H9 (cell line): ENCODE measurements around the gene PRDM1. TPM values are rescaled to one million over a fixed set of nuclear protein-coding genes. Genes with fewer than 3 reads are reported as not detected.

Experiments used
- DNase-seq: peaks from one replicate; pipeline ENCODE4 v3.0.0-alpha.2; 2017
- H2AFZ ChIP-seq: one replicate; pipeline ENCODE4 v1.6.1; 2013; ENCODE audit warnings: mild to moderate bottlenecking, low read length, control low read depth, moderate library complexity
- H2AK5ac ChIP-seq: 2 replicates; pipeline ENCODE4 v1.6.1; 2013; ENCODE audit warnings: low read length, control low read depth, mixed read lengths; ENCODE audit not compliant: insufficient read length
- H2BK120ac ChIP-seq: one replicate; pipeline ENCODE4 v1.6.1; 2013; ENCODE audit warnings: low read depth, mild to moderate bottlenecking, low read length, control low read depth, inconsistent platforms; ENCODE audit not compliant: poor library complexity, severe bottlenecking
- H2BK12ac ChIP-seq: 2 replicates; pipeline ENCODE4 v1.6.1; 2013; ENCODE audit warnings: low read length, control low read depth, mixed read lengths, low read depth; ENCODE audit not compliant: insufficient read length
- H2BK15ac ChIP-seq: 2 replicates; pipeline ENCODE4 v1.6.1; 2013; ENCODE audit warnings: low read depth, low read length, control low read depth
- H2BK20ac ChIP-seq: one replicate; pipeline ENCODE4 v1.6.1; 2013; ENCODE audit warnings: low read depth, mild to moderate bottlenecking, low read length, control low read depth, inconsistent platforms; ENCODE audit not compliant: poor library complexity, severe bottlenecking
- H2BK5ac ChIP-seq: 2 replicates; pipeline ENCODE4 v1.6.1; 2013; ENCODE audit warnings: low read length, control low read depth, mixed read lengths; ENCODE audit not compliant: insufficient read length
- H3K14ac ChIP-seq: 2 replicates; pipeline ENCODE4 v1.6.1; 2013; ENCODE audit warnings: low read length, control low read depth; ENCODE audit not compliant: insufficient read depth
- H3K18ac ChIP-seq: 2 replicates; pipeline ENCODE4 v1.6.1; 2013; ENCODE audit warnings: low read depth, mild to moderate bottlenecking, mixed read lengths, low read length, control low read depth; ENCODE audit not compliant: insufficient read length
- H3K23ac ChIP-seq: 2 replicates; pipeline ENCODE4 v1.6.1; 2013; ENCODE audit warnings: low read length, control low read depth, mixed read lengths, low read depth; ENCODE audit not compliant: insufficient read length
- H3K23me2 ChIP-seq: 2 replicates; pipeline ENCODE4 v1.6.1; 2013; ENCODE audit warnings: low read depth, mild to moderate bottlenecking, mixed read lengths, low read length, control low read depth; ENCODE audit not compliant: insufficient read length, poor library complexity, severe bottlenecking
- H3K27ac ChIP-seq: 2 replicates; pipeline ENCODE4 v1.5.1; 2013; ENCODE audit warnings: low read length, control low read depth, mixed read lengths, low read depth; ENCODE audit not compliant: insufficient read length
- H3K27me3 ChIP-seq: 2 replicates; pipeline ENCODE4 v1.6.1; 2013; ENCODE audit warnings: low read length, control low read depth, inconsistent platforms; ENCODE audit not compliant: insufficient read depth
- H3K4ac ChIP-seq: 2 replicates; pipeline ENCODE4 v1.6.1; 2013; ENCODE audit warnings: low read depth, mild to moderate bottlenecking, control low read depth, inconsistent platforms, low read length, moderate library complexity
- H3K4me1 ChIP-seq: 2 replicates; pipeline ENCODE4 v1.6.1; 2013; ENCODE audit warnings: low read length, control low read depth, inconsistent platforms; ENCODE audit not compliant: insufficient read depth
- H3K4me2 ChIP-seq: 2 replicates; pipeline ENCODE4 v1.6.1; 2013; ENCODE audit warnings: low read length, control low read depth, mixed read lengths; ENCODE audit not compliant: insufficient read length, insufficient read depth
- H3K56ac ChIP-seq: 2 replicates; pipeline ENCODE4 v1.6.1; 2013; ENCODE audit warnings: low read depth, mild to moderate bottlenecking, mixed read lengths, low read length, control low read depth; ENCODE audit not compliant: insufficient read length
- H3K79me1 ChIP-seq: 2 replicates; pipeline ENCODE4 v1.6.1; 2013; ENCODE audit warnings: low read depth, mild to moderate bottlenecking, moderate library complexity, low read length, control low read depth, inconsistent platforms; ENCODE audit not compliant: insufficient read depth, poor library complexity, severe bottlenecking
- H3K79me2 ChIP-seq: 2 replicates; pipeline ENCODE4 v1.6.1; 2013; ENCODE audit warnings: low read length, control low read depth, inconsistent platforms; ENCODE audit not compliant: insufficient read depth
- H3K9ac ChIP-seq: 2 replicates; pipeline ENCODE4 v1.6.1; 2013; ENCODE audit warnings: low read length, control low read depth, mixed read lengths; ENCODE audit not compliant: insufficient read length; ENCODE audit errors: extremely low read depth
- H3K9me3 ChIP-seq: one replicate; pipeline ENCODE4 v1.6.1; 2013; ENCODE audit warnings: low read depth, low read length, inconsistent platforms; ENCODE audit not compliant: control insufficient read depth
- H3T11ph ChIP-seq: one replicate; pipeline ENCODE4 v1.6.1; 2013; ENCODE audit warnings: mild to moderate bottlenecking, low read length, control low read depth, inconsistent platforms
- H4K20me1 ChIP-seq: one replicate; pipeline ENCODE4 v1.6.1; 2013; ENCODE audit not compliant: control insufficient read depth, insufficient read length, insufficient read depth
- H4K5ac ChIP-seq: 2 replicates; pipeline ENCODE4 v1.6.1; 2013; ENCODE audit warnings: low read depth, mild to moderate bottlenecking, mixed read lengths, low read length, control low read depth; ENCODE audit not compliant: insufficient read length
- H4K8ac ChIP-seq: replicated peaks from 2 replicates; pipeline ENCODE4 v1.6.1; 2013; ENCODE audit warnings: low read length, control low read depth, mixed read lengths, low read depth; ENCODE audit not compliant: insufficient read length
- H4K91ac ChIP-seq: 2 replicates; pipeline ENCODE4 v1.6.1; 2013; ENCODE audit warnings: low read depth, mild to moderate bottlenecking, moderate library complexity, mixed read lengths, low read length, control low read depth; ENCODE audit not compliant: insufficient read length
- H3K27ac Mint-ChIP-seq, 3 experiments: 2 replicates in 2 of 3; 3 replicates in 1 of 3; pipeline ENCODE4 v1.8.0; 2020 to 2021; ENCODE audit warnings: mixed read lengths in 3 of 3, mild to moderate bottlenecking in 1 of 3, moderate library complexity in 1 of 3
- H3K27me3 Mint-ChIP-seq: 2 replicates; pipeline ENCODE4 v1.8.0; 2021; ENCODE audit warnings: low read depth, mild to moderate bottlenecking, moderate library complexity, mixed read lengths
- H3K36me3 Mint-ChIP-seq, 3 experiments: 2 replicates in 2 of 3; 3 replicates in 1 of 3; pipeline ENCODE4 v1.8.0; 2020 to 2021; ENCODE audit warnings: low read depth in 3 of 3, mixed read lengths in 3 of 3; ENCODE audit not compliant: insufficient read depth in 1 of 3
- H3K4me1 Mint-ChIP-seq, 2 experiments: 2 replicates each; pipeline ENCODE4 v1.8.0; 2020; ENCODE audit warnings: mixed read lengths in 2 of 2
- H3K4me3 Mint-ChIP-seq, 2 experiments: 2 replicates in 1 of 2; 3 replicates in 1 of 2; pipeline ENCODE4 v1.8.0; 2020 to 2021; ENCODE audit warnings: mild to moderate bottlenecking in 2 of 2, mixed read lengths in 2 of 2, moderate library complexity in 1 of 2
- H3K9me3 Mint-ChIP-seq, 2 experiments: 2 replicates in 1 of 2; 3 replicates in 1 of 2; pipeline ENCODE4 v1.8.0; 2020; ENCODE audit warnings: mild to moderate bottlenecking in 2 of 2, mixed read lengths in 2 of 2, moderate library complexity in 1 of 2
- WGBS: extraction: QIAGEN DNeasy Blood & Tissue Kit; methylation state at CpG from one replicate; pipeline ENCODE4 v1.1.7; 2013; ENCODE audit warnings: missing lambda C conversion rate, low lambda C conversion rate, mixed read lengths; ENCODE audit not compliant: insufficient read length; ENCODE audit errors: extremely low coverage; 5-methylcytosine and 5-hydroxymethylcytosine counted together
- long read RNA-seq: library from polyadenylated mRNA; unstranded; transcript quantifications from one replicate; pipeline ENCODE4 v2.0.0, GENCODE V29; 2020
- total RNA-seq: library from RNA; stranded (reverse); gene quantifications from 2 replicates; pipeline ENCODE4 v1.2.1, GENCODE V29; 2021
- TF ChIP-seq, protein P1 (sequence below): fragments of 200-600 bp; sonication (generic); conservative IDR thresholded peaks from 3 replicates; pipeline ENCODE4 v1.8.0; 2021; ENCODE audit warnings: antibody characterized with exemption, mild to moderate bottlenecking

Gene PRDM1
- total RNA-seq: 2.3 and 2.9 TPM in 2 replicates
- long read RNA-seq, full-length matches to known transcripts: 1 of 2 reads
- long read RNA-seq, partial matches to known transcripts: 1 of 2 reads
- long read RNA-seq, other reads (novel, unspliced or antisense): 0 of 2 reads

- Histone ChIP-seq H3K79me1 (no peaks in the 10 kb centered on the region), H2BK120ac (no peak within 1 kb of the TSS), H3K9ac (no peak within 1 kb of the TSS), H3K27me3 (no peaks in the 10 kb centered on the region; the same call in 1 of the 2 replicates), H3K23me2 (peaks cover 11% of the 10 kb centered on the region), H3K14ac (no peak within 1 kb of the TSS), H4K20me1 (no peaks in the 10 kb centered on the region), H3K27ac (no peak within 1 kb of the TSS), H4K8ac (no peak within 1 kb of the TSS), H2AK5ac (no peak within 1 kb of the TSS), H3K18ac (no peak within 1 kb of the TSS), H3K9me3 (no peaks in the 10 kb centered on the region), H3K4me2 (peak within 1 kb of the TSS; percentile 61), H2BK5ac (no peak within 1 kb of the TSS), H2BK20ac (no peak within 1 kb of the TSS), H4K91ac (no peak within 1 kb of the TSS), H2BK12ac (no peak within 1 kb of the TSS), H2AFZ (no peak within 1 kb of the TSS), H3K4ac (no peak within 1 kb of the TSS), H3K23ac (no peak within 1 kb of the TSS), H4K5ac (no peak within 1 kb of the TSS), H3T11ph (no peak within 1 kb of the TSS), H3K56ac (no peak within 1 kb of the TSS), H3K4me1 (peaks cover 3% of the 10 kb centered on the region; the same call in 1 of the 2 replicates), H3K79me2 (no peaks in the 10 kb centered on the region), H2BK15ac (no peak within 1 kb of the TSS)
- peak; percentile 86 for DNase-seq
- no peaks in the 10 kb centered on the region for H3K36me3 Mint-ChIP-seq
- WGBS: no CpG with 5 or more reads among the region's 44 CpGs
- H3K4me1 Mint-ChIP-seq: peaks cover 36 to 41% of the 10 kb centered on the region in 2 experiments
- TF ChIP-seq, protein P1, sequence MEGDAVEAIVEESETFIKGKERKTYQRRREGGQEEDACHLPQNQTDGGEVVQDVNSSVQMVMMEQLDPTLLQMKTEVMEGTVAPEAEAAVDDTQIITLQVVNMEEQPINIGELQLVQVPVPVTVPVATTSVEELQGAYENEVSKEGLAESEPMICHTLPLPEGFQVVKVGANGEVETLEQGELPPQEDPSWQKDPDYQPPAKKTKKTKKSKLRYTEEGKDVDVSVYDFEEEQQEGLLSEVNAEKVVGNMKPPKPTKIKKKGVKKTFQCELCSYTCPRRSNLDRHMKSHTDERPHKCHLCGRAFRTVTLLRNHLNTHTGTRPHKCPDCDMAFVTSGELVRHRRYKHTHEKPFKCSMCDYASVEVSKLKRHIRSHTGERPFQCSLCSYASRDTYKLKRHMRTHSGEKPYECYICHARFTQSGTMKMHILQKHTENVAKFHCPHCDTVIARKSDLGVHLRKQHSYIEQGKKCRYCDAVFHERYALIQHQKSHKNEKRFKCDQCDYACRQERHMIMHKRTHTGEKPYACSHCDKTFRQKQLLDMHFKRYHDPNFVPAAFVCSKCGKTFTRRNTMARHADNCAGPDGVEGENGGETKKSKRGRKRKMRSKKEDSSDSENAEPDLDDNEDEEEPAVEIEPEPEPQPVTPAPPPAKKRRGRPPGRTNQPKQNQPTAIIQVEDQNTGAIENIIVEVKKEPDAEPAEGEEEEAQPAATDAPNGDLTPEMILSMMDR: peak; percentile 56
- H3K9me3 Mint-ChIP-seq: no peaks in the 10 kb centered on the region
- H3K27ac Mint-ChIP-seq: peak within 1 kb of the TSS in 1 of 3 experiments; percentile 41; a peak in 1 of 7 replicates
- H3K27me3 Mint-ChIP-seq: peaks cover 21% of the 10 kb centered on the region
- peak within 1 kb of the TSS; percentile 71 to 85 for H3K4me3 Mint-ChIP-seq
Measured at GRCh38 chr6:106085984-106086813, at the start of gene PRDM1. PRDM1 (plus strand) TSS chr6:106086336; CDS start chr6:106086554, 218 bp downstream.
